MM.1S (cell line): Measurements from ENCODE around the gene MUC3A.

ENCODE experiments used
- CTCF ChIP-seq: fragments of 300-600 bp; sonication (generic); IDR thresholded peaks from 2 replicates; pipeline ENCODE4 v1.5.1; 2016; ENCODE audit warnings: antibody characterized with exemption, low read length, mixed read lengths
- EZH2 ChIP-seq: fragments of 300-600 bp; sonication (generic); optimal IDR thresholded peaks from 2 replicates; pipeline ENCODE3; 2017; ENCODE audit warnings: low read depth, mild to moderate bottlenecking, antibody characterized with exemption, low read length, mixed read lengths

GRCh38 chr7:100969066-100969615 lies 19.8 kb downstream of the MUC3A start, which contains the start of gene MUC12:
- no peak for TF ChIP-seq CTCF
- TF ChIP-seq EZH2 = no peak
